GM18505 (cell line): ENCODE results near the gene EIF2D.

Experiments
- ATAC-seq: cut with Tn5 transposase; IDR thresholded peaks from one replicate; pipeline ENCODE4 v1.9.1; 2021; ENCODE audit not compliant: unreplicated experiment
- POLR2A ChIP-seq: IDR thresholded peaks from 4 replicates; pipeline ENCODE4 v1.6.1; 2011; ENCODE audit warnings: borderline replicate concordance; ENCODE audit not compliant: insufficient read depth, insufficient read length; ENCODE audit errors: extremely low read depth

The EIF2D gene

DNA sequence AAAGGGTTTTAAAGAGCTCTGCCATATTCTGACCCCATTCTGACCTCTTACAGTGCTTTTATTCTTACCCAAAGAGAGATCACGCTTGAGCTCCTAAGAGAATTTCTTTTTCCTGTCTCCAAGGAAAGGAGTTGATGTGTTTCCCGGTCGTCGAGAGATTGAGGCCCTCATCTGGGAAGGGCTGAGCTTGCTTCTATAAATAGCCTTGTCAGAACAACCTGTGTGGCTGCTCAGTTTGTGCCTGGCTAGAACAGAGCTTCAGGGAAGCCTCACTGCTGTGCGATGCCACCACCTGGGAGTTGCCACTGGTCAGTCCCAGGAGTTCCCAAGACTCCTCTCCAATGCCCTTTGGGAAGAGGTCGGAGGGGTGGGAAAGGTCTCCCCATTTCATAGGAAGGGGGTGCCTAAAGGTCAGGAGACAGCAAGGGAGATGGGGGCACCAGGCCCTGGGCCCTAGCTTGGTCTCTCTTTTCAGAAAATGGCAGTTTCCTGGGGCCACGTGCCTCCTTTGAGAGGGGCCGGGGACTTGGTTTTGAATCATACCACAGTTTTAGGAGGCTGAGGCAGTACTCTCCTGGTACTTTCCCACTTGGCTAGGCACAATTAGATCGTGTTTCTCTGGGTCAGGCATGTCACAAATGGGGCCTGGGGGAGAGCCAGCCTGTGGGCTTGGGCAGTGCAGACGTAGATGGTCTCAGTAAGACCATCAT is 52.1 kb downstream of the EIF2D start:
- ATAC-seq, result no peak
- peak; percentile 36 for TF ChIP-seq POLR2A

DNA sequence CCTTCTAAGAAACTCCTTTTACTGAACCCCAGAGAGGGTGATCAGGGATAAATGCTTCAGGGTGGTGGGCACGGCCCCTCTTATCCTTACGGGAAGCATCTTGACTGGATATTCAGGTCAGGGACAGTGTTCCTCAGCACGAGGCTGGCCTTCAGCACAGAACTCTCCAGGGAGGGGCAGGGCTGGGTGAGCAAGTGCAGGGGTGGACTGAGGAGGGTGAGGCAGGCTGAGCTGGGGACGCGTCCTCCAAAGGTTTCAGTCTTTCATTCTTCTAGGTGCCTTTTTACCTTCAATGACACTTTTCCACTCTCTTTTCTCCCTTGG is 52.6 kb downstream of the EIF2D start:
- ATAC-seq, result no peak
- no peak for TF ChIP-seq POLR2A

DNA sequence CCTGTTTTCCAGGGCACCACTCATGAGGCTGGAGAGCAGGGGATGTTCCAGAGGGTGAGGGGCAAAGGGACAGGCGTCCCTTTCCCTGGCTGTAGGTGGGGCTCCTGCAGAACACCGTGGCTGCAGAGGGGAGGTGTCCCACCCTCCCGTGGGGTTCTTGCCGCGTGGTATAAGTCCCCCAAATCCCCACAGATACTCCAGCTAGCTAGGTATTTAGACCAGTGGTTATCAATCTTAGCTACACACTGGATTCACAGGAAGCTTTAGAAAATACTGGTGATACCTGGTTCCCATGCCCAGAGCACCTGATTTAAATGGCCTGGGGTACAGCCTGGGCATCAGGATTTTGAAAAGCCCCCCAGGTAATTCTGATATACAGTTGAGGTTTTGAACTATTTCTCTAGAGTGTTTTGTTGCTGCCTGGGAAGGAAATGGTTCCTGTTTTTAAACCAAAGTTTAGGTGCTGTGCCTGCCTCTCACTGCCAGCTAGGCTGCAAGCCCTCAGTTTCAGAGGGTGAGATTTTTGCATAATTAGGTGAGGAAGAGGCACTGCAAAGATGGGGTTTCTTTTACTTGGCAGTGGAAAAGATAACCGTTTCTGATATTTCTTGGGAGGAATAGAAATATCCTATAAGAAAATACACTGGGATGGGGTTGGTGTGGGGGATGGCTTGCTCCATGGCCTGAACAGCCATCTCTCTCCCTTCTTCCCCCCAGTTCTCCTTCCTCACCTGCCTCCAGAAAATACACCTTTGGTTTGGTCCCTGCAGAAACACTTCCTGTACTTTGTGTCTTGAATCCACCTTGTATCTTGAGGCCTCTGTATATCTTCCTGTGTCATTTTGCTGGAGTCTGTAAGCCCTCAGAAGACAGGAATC is 53.2 kb downstream of the EIF2D start:
- ATAC-seq, result no peak

DNA sequence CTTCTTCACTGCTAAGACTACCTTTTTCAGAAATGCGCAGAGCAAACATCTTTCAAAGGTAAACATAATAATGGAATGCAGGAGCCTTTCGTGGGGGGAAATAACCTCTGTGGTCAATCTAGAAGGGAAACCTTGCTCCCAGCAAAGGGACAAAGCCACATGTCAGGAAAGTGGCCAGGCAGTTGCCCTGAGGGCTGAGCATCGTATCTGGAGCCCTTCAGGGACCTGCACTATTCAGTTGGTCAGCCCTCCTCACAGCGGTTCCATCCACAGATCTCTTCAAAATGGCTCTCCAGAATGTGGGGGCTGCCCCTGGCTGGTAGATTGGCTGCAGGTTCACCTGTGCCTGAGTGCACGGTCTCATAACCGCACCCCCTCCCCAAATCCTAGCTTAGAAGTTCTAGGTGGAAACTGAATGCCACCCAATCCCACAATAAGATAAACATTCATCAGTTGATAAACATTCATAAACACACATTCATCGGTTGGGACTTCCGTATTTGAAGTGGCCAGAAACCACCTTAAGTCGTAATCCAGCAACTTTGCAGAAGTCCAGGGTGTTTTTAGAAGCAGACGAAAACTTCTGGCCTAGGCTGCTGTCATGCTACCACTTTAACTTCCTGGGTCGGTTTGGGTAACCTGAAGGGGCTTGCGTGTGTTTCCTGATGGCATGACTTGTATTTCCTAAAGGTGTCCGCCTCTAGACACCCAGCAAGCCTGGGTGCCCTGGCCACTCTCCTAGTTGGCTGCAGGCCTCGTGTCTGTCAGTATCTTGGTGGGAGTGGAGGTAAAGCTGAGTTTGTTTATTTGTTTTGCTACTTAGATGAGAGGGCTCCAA is 54.4 kb downstream of the EIF2D start:
- no peak for ATAC-seq
- TF ChIP-seq POLR2A, result peak; percentile 35

More for the DNA sequence above, 53.2 kb downstream of the EIF2D start:
- TF ChIP-seq POLR2A, result no peak

DNA sequence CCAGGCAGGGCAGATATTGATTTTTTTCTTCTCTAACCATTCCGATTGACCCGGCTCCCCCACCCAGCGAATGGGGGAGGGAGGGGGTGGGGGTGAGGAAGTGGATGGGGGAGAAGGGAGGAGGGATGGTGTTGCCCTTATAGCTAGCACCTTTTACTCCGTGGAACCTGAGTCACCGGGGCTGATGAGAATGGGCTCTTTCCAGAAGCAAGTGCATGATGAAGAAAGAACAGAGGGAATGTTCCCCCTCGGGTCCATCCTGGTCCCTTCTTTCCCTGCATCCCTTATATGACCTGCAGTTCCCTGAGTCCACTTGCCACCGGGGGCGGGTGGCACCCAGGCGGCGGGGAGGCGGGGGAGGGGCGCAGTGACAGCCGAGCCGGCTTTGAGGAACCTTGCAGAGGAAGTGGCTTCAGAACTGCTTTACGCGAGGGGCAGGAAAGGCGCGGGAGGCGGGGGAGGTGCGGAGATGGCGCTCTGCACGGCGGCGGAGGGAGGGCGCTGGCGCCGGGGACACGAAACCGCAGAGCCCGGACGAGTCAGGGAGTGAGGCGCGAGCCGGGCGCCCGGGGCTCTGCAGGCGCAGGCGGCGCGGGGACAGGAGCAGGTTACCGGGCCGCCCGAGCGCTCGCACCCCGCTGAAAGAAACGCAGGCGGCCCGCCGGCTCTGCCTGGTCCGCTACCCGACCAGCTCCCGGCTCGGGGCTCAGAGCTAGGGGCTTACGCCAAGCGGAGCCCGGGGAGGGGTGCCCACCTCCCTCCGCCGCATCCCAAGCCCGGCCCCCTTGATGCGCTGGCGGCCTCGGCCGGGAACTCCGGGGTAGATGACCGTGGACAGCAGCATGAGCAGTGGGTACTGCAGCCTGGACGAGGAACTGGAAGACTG is 55.3 kb downstream of the EIF2D start:
- ATAC-seq, result peak; percentile 52
- peak; percentile 78 for TF ChIP-seq POLR2A

DNA sequence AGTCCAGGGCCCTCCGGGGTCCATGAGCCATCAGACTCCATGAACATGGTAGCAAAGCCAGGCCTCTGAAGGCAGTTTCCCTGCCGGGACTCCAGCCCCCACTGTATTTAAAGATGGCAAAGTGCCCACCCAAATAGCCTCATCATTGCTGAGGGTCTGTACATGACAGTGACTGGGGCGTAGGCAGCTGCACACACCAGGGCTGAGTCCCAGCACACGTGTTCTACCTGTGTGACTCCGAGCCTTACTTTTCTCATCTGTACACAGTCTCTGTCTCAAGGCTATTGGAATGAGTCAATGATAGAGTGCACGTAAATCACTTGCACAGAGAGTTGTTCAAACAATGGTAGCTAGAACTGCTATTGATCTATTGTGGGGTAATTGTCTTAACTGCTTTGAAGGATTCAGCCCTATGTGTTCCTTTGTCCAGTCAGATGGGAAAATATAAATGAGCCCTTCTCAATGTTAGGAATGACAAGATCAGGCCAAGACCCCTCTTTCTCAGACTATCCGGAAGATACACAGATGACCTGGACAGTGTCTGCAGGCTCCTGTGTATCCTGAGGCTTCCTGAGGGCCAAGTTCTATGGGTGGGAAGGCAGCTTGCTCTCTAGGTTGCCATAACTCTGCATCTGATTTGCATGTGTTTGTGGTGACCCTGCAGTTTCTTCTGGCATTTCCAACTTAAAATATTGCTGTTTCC is 56.1 kb downstream of the EIF2D start:
- peak; percentile 30 for ATAC-seq

DNA sequence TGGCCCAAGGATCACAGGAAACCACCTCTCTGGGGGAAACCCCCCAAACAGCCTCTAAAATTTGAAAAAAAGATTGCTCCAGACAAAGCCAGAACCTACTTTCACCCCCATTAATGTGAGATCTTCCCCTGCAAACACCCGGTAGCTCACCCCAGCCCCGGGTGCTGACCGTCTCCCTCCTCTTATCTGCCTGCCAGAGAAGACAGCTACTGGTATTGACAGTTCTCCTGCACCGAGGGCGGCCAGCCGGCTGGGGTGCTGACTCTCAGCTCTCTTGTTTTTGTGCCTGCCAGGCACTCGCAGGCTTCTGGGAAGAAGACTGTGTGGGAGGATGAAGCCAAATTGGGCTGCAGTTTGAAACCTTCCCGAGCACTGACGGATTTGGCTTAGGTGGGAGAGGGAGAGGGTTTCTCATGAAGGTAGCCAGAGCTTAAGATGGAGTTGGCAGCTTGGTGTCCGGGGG is 56.8 kb downstream of the EIF2D start:
- ATAC-seq, result no peak
- no peak for TF ChIP-seq POLR2A

More for the DNA sequence above, 56.1 kb downstream of the EIF2D start:
- no peak for TF ChIP-seq POLR2A

DNA sequence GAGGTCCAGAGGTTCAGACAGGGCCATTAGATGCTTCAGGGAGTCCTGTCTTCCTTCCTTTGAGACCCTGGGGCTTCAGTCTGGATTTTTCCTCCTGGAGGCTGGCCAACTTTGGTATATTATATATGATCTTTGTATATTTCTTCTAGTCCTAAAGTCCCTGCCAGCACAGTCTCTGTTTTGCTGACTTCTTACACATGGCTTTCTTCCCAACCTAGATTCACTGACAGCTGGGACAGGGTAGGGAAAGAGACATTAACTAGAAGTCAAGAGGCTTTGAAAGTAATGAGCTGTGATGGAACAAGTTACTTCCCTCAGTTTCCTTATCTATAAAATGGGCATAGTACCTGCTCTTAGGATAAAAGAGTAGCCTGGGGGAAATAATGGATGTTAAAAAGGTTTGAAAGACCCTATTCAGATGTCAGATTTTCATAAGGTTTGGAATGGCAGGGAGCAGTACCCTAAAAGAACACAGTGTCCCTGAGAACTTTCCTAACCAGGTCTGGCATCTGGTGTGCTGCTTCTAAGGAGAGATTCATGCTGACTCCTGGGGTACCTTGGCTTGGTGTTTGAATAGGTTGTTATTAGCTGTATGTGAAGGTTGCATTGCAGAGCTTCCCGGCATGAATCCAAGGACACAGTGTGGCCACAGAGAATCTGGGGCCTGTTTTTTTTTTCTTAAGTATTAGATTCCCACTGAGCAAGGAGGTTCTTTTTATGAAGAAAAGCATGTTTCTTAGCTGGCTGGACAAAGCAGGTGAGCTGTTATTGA is 57.4 kb downstream of the EIF2D start:
- no peak for TF ChIP-seq POLR2A
- no peak for ATAC-seq

DNA sequence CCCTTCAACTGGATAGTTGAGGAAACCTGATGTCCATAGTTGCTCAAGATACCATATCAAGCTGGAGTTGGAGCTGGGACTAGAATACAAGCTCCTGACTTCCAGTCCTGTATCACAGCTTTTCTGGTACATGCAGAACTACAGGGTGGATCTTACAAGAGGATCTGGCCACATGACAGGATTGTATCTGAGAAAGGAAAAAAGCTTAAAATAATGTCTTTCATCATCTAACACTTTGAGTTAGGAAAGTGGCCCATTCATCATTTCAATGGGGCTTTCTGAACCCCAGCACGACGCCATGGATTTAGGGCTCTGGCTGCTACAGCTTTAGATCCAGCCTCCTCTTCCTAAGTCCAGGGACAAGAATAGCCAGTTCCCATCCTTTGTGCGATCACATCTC is 58.1 kb downstream of the EIF2D start:
- no peak for ATAC-seq
- no peak for TF ChIP-seq POLR2A

DNA sequence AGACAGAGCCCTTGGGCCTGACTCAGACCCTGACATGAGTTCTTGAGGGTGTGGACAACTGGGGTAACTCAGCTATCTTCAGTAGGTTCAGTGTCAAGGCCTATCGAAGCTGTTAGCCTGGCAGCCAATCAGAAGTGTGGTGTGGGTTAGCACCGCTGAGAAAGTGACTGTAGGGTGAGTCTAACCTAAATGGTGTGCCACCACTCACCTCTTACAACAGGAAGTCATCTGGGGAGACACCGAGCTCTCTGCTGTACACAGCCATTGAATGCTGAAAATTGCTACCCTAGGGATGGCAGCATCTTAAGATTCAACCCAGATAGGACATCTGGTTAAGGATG is 60.3 kb downstream of the EIF2D start:
- ATAC-seq, result no peak
- no peak for TF ChIP-seq POLR2A

DNA sequence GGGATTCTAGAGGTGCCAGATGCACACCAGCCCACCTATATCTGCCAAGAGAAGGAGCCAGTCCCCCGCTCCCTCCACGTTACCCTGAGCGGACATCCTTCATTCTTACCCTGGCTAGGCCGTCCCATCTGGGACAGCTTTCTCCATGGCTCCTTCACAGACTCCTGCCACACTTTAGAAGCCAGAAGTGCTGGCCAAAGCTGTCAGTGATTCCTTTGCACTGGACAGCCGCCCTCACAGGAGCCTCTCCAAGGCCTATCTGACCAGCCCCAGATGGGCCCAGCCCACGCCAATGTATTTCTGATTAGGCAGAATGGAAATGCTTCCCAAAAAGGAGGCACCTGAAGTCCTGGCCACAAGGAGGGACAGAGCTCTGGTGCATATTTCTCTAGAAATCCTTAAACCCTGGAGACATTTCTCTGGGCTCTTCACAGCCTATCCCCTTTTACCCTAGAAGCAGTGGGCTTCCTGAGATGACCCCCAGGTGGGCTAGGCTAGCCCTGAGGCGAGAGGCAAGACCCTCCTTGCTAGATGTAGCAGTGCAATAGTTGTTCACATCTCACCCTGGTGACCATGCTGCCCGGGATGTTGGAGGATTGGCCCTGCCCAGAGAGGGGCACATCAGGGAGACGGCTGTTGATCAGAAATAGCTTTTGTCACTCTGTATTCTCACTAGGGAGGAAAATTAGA is 60.8 kb downstream of the EIF2D start:
- ATAC-seq, result no peak
- TF ChIP-seq POLR2A, result no peak
